Epithelial cell of esophagus (primary cell): Measurements from ENCODE around the gene DISP2.

ENCODE experiments used
- DNase-seq: peaks from one replicate; pipeline ENCODE4 v3.0.0; 2010; ENCODE audit warnings: low read depth
- H3K4me3 ChIP-seq: 2 replicates; pipeline ENCODE4 v1.5.1; 2011; ENCODE audit warnings: mild to moderate bottlenecking, low read length, control low read depth
- TF ChIP-seq, protein P1 (sequence below): IDR thresholded peaks from 2 replicates; pipeline ENCODE4 v1.5.1; 2011; ENCODE audit warnings: low read depth, mild to moderate bottlenecking, low read length, control low read depth, inconsistent platforms; ENCODE audit not compliant: insufficient read depth; ENCODE audit errors: missing control alignments

The DISP2 gene

GRCh38 chr15:40392986-40393948 is 35.2 kb downstream of the DISP2 start:
- H3K4me3 ChIP-seq, result no peak overlapping the region
- TF ChIP-seq, protein P1, sequence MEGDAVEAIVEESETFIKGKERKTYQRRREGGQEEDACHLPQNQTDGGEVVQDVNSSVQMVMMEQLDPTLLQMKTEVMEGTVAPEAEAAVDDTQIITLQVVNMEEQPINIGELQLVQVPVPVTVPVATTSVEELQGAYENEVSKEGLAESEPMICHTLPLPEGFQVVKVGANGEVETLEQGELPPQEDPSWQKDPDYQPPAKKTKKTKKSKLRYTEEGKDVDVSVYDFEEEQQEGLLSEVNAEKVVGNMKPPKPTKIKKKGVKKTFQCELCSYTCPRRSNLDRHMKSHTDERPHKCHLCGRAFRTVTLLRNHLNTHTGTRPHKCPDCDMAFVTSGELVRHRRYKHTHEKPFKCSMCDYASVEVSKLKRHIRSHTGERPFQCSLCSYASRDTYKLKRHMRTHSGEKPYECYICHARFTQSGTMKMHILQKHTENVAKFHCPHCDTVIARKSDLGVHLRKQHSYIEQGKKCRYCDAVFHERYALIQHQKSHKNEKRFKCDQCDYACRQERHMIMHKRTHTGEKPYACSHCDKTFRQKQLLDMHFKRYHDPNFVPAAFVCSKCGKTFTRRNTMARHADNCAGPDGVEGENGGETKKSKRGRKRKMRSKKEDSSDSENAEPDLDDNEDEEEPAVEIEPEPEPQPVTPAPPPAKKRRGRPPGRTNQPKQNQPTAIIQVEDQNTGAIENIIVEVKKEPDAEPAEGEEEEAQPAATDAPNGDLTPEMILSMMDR, result no peak
- no peak for DNase-seq

DNA sequence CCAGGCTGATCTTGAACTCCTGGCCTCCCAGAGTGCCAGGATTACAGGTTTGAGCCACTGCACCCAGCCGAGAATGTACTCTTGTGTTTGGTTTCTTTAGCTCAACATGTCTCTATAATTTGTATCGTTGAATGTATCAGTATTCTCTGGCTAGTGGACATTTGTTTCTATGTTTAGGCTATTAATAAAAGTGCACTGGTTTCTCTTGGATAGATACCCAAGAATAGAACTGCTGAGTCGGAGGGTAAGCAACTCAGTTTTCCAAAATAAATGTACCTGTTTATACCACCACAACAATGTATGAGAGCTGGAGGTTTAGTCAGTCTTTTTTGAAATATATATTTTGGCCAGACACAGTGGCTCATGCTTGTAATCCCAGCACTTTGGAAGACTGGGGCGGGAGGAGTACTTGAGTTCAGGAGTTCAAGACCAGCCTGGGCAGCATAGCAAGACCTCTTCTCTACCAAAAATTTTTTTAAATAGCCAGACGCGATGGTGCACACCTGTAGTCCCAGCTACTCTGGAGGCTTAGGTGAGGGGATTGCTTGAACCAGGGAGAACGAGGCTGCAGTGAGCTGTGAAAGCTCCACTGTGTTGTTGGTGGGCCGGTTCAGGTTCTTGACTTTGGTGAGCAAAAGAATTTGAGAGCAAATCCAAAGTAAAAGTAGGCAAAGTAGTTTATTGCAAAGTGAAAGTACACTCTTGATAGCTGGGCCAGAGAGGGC is 39.8 kb downstream of the DISP2 start:
- no peak for DNase-seq
- TF ChIP-seq, protein P1, result no peak
- H3K4me3 ChIP-seq, result no peak overlapping the region

- H3K4me3 ChIP-seq, result no peak overlapping the region
- no peak for DNase-seq
- TF ChIP-seq, protein P1, result no peak
Measured at GRCh38 chr15:40398413-40398873, 40.4 kb downstream of the DISP2 start.

GRCh38 chr15:40399370-40399769 is 41.4 kb downstream of the DISP2 start:
- no peak overlapping the region for H3K4me3 ChIP-seq
- TF ChIP-seq, protein P1, result no peak
- no peak for DNase-seq

GRCh38 chr15:40405501-40406381 is 47.7 kb downstream of the DISP2 start, which contains the start of gene IVD:
Gene IVD (plus strand): TSS chr15:40405795. CDS start chr15:40405828, 33 bp downstream.
- H3K4me3 ChIP-seq, result peak within 1 kb of the TSS; percentile 42
- TF ChIP-seq, protein P1, result no peak
- peak; percentile 90 for DNase-seq

DNA sequence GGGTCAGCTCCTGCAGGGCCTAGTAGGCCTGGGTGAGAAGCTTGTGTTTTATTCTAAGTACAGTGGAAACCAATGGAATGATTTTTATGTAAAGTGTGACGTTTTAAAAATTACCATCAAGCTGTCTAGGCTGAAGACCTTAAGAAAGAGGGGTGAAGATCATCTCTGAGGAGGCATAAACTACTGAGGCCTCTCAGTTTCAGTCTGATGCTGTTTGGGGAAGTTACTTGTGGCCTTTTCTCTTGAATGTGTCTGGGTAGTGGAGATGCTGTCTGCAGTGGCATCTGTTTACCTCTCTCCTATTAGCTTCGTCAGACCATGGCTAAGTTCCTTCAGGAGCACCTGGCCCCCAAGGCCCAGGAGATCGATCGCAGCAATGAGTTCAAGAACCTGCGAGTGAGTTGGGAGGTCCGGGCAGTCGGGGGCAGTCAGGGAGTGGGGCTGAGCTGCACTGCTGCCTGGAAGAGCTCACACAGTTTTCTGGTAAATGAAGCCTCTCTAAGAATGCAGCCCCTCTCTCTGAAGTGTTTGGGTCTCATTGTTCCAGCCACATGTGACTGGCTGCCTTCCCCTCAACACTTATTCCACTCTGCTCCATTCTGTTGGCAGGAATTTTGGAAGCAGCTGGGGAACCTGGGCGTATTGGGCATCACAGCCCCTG is 49.4 kb downstream of the DISP2 start:
- H3K4me3 ChIP-seq, result no peak overlapping the region

More for the DNA sequence above, 49.4 kb downstream of the DISP2 start:
- TF ChIP-seq, protein P1, result no peak
- no peak for DNase-seq
